Activated gamma-delta T cell treated with Interleukin-2 at 50 U/mL for 16 hours (primary cell): ENCODE results near the gene ZEB2.

ENCODE experiments used
- DNase-seq: peaks from one replicate; pipeline ENCODE4 v3.0.0-alpha.2; 2020

Gene ZEB2

DNA sequence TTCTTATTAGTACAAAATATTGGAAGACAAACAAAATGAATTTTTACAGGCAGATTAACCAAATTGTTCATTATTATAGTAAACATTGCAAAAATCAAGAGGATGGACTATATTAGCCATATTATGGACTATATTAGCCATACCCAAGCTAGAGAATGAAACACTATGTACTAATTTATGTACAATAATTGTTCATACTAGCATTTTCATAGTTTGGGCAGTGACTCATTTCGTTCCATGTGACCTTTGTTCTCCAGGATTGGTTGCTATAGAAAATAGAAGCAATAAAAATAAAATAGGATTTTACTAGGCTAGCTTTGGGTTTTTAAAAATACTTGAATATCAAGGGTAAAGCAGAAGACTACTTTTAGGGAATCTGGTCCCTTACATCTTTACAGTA, 176.8 kb downstream of the ZEB2 start:
- no peak for DNase-seq

GRCh38 chr2:144341538-144341937, 178.4 kb downstream of the ZEB2 start:
- no peak for DNase-seq

- DNase-seq: no peak
These were observed 180.9 kb downstream of the ZEB2 start for GRCh38 chr2:144339048-144339447.

DNA sequence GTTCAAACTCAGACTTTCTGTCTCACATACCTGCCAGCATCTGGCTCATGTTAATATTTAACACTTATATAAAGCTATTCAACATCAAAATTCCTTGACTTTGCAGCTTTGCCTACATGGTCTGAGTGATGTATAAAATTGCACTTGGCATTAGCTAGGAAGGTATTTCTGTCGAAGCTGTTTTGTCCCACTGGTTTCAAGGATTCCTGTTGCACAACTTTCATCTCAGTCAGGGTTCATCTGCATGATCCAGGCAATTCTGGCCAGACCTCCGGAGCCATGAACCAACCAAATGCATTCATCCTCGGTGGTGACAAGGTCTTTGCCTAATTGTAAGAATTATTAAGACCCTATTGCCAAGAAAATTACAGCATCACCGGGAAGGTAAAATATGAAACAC, 185.4 kb downstream of the ZEB2 start:
- DNase-seq: no peak
